Activated naive CD4-positive, alpha-beta T cell treated with anti-CD3 and anti-CD28 coated beads, Interleukin-2, amount 50 U/mL, for 72 hours (primary cell): ENCODE measurements around the gene HIF3A. TPM values are rescaled to one million over a fixed set of nuclear protein-coding genes. Genes with fewer than 3 reads are reported as not detected.

Source experiments
- ATAC-seq, 2 donors: fragments of 150-1000 bp; cut with Tn5 transposase; 2 replicates each; pipeline ENCODE4 v1.10.0; 2021; ENCODE audit warnings: mild to moderate bottlenecking in 2 of 2, moderate library complexity in 2 of 2
- DNase-seq, 2 donors: peaks; one replicate each; pipeline ENCODE4 v3.0.0; 2021 to 2022; ENCODE audit warnings: low spot score in 2 of 2
- H3K27ac Mint-ChIP-seq, 2 donors: one replicate each; pipeline ENCODE4 v1.8.0; 2022; ENCODE audit warnings: mild to moderate bottlenecking in 2 of 2, mixed read lengths in 2 of 2
- H3K36me3 Mint-ChIP-seq, 2 donors: one replicate each; pipeline ENCODE4 v1.8.0; 2022; ENCODE audit warnings: mixed read lengths in 2 of 2
- H3K9me3 Mint-ChIP-seq, 2 donors: one replicate each; pipeline ENCODE4 v1.8.0; 2022; ENCODE audit warnings: mixed read lengths in 2 of 2
- total RNA-seq, 2 donors: library from RNA; stranded (reverse); gene quantifications; one replicate each; pipeline ENCODE4 v1.2.3, GENCODE V29; 2022

HIF3A gene
- total RNA-seq, 2 donors from 2014 or later, result not detected

DNA sequence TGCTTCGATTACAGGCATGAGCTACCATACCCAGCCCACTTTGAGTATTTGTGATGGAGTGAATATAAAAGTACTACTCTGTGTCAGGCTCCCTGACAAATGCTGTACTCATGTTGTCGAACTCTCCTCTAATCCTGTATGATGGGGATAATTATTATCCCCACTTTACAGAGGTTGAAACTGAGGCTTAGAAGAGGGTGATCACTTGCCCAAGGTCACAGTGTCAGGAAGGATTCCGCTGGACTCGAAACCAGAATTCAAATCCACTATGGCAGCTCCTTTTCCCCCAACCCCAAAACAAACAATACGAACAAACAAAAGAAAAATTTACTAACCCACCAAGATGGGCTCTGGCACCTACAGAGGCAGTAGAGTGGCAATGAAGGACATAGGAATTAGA is 48.3 kb downstream of the HIF3A start:
- no peak for ATAC-seq
- DNase-seq, result no peak
- H3K9me3 Mint-ChIP-seq, result peaks cover 0 to 6% of the 10 kb centered on the region in 2 donors
- peak overlapping the region in 1 of 2 donors; percentile 91 for H3K27ac Mint-ChIP-seq
- peaks cover 8 to 19% of the 10 kb centered on the region in 2 donors for H3K36me3 Mint-ChIP-seq

DNA sequence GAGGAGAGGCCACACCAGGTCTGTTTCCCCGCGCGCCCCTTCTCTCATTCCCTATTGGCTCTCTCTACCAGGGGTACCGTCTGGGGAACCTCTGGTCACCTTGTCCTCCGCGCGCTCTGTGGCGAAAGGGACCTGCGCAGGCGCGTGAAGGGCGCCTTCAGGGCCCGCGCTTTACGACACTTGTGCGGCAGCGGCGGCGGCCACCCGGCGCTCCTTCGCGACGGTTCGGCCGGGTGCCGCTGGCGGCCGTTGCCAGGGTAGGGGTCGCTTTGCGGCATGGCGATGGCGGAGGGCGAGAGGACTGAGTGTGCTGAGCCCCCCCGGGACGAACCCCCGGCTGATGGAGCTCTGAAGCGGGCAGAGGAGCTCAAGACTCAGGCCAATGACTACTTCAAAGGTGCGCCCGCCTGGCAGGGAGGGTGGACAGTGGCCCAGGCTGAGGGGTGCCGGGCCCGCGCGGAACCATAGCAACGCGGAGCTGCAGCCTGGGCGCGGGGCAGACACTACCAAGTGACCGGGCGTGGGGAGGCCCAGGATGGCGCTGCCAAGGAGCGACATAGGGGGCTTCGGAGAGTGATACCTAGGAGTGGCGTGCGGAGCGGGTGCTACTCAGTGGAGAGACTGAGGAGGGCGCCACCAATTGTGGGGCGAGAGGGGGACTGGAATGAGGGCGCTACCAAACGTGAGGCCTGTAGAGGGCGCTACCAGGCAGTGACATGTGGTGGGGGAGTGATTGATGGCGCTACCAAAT is 50.2 kb downstream of the HIF3A start, which contains the start of gene PPP5C:
Gene PPP5C, plus strand, starts transcription at position 267 of the 751 bp plus-strand sequence. Its CDS starts 10 bp downstream, at position 277.
- DNase-seq (peak; percentile 90 to 92), ATAC-seq (peak; percentile 75 to 80)
- H3K9me3 Mint-ChIP-seq, result peaks cover 0 to 6% of the 10 kb centered on the region in 2 donors
- H3K27ac Mint-ChIP-seq, result peak within 1 kb of the TSS; percentile 91 to 96
- H3K36me3 Mint-ChIP-seq, result peaks cover 8 to 19% of the 10 kb centered on the region in 2 donors

DNA sequence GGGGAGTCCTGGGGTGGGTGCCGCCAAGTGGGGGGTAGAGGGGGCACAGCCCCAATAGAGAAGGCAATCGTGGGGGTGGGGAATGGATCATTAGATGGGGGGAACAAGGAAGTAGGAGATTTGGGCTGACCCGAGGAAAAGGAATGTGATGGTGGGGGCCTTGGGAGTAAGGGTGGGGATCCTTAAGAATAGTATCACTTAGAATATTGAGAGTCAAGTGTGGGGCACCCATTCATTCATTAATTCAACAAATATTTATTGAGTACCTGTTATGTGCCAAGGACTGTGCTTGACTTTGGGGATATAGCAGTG is 50.7 kb downstream of the HIF3A start:
- peak overlapping the region; percentile 91 to 96 for H3K27ac Mint-ChIP-seq
- peaks cover 8 to 19% of the 10 kb centered on the region in 2 donors for H3K36me3 Mint-ChIP-seq
- no peak for ATAC-seq
- no peak for DNase-seq
- H3K9me3 Mint-ChIP-seq, result peaks cover 0 to 6% of the 10 kb centered on the region in 2 donors

DNA sequence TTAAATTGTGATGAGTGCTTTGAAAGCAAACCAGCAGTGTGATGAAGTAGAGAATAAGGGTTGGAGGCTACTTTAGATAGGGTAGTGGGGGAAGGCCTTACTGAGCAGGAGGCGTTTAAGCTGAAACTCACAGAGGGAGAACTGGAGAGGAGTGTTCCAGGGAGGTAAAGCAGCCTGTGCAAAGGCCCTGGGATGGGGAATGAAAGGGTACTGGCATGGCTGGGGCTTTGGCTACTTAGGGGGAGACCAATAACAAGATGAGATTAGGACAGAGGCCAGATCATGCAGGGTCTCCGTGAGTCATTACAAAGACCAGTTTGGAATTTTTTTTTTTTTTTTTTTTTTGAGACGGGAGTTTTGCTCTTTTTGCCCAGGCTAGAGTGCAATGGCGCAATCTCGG is 51.1 kb downstream of the HIF3A start:
- Mint-ChIP-seq H3K27ac (peak overlapping the region; percentile 91 to 96), H3K36me3 (peaks cover 8 to 19% of the 10 kb centered on the region in 2 donors), H3K9me3 (peaks cover 0 to 6% of the 10 kb centered on the region in 2 donors)
- DNase-seq, result no peak
- no peak for ATAC-seq

DNA sequence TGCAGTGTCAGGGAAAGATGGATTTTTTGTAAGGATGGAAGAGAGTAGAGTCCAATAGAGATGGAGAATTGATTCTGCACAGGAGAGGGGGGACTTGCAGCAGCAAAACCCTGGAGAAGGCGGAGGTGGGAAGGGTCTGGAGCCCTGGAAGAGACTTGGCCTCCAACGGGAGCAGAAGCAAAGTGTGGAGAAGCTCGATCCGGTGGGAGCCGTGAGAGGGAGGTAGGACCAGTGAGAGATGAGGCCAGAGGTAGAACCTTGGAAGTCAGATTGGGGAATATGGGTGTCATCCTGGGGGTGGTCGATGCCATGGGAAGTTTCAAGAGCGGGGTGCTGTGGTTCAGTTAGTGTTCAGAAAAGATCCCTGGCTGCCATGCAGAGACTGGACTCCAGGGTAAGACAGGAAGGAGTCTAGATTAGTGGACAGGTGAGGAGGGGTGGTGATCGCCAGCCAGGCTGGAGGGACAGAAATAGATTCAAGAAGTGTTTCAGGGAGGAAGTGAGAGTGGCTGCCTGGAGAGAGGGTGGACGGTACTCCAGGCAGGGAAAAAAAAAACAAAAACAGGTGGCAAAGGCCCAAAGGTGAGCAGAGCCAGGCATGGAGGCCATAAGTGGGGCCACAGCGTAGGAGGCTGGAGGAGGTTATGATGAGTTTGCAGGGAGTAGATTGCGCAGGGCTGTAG is 52.6 kb downstream of the HIF3A start:
- Mint-ChIP-seq H3K36me3 (peaks cover 13 to 19% of the 10 kb centered on the region in 2 donors), H3K9me3 (peaks cover 0 to 6% of the 10 kb centered on the region in 2 donors), H3K27ac (peak overlapping the region; percentile 95 to 96)
- DNase-seq (no peak), ATAC-seq (no peak)

DNA sequence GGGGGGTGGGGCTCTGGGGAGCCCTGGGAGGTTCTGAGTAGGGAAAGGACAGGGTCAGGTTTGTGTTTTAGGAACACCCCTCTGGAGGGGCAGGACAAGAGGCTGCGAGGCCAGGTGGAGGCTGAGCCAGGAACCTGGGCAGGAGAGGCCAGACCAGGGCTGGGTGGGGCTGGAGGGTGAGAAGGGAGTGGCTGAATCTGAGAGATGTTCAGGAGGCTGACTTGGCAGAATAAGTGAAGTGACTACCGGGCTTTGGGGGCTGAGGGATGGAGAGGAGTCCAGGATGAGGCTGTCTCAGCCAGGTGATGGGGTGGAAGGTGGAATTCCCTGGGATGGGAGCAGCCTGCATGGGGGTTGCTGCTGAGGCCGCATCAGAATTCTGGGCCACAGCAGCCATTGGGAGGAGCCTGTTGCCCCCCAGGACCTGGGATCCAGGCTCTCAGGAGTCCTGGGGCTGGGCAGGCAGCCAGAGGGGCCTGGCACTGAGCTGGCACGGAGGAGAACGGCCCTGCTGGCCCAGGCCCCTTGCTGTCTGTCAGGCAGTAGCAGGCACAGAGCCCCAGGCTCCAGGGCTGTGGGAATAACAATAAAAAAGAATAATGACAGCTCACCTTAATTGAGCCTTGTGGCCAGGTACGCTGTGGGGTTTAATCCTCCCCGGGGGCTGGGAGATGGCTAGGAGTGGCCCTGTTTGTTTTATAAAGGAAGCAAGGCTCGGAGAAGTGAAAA is 53.4 kb downstream of the HIF3A start:
- Mint-ChIP-seq H3K36me3 (peaks cover 14 to 22% of the 10 kb centered on the region in 2 donors), H3K27ac (peak overlapping the region; percentile 95 to 96), H3K9me3 (peaks cover 0 to 6% of the 10 kb centered on the region in 2 donors)
- DNase-seq, result no peak
- no peak for ATAC-seq

DNA sequence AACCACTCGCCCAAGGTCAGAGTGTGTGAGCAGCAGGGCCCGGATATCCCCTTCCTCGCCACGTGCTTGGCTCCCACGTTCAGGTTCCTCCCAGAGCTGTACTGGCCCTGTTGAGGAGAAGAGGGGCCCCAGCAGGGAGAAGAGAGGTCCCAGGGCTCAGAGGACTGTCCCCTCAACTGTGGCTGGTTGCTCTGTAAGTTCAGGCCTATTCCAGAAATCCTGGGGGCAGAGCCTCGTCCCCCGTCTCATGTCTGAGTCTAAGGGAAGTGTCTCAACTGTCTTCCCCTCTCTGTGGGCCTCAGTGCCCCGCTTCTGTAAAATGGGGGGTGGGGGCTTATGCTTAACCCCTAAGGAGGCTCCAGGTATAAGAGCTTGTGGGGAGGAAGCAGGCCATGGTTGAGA is 53.9 kb downstream of the HIF3A start:
- Mint-ChIP-seq H3K27ac (peak overlapping the region; percentile 95 to 96), H3K36me3 (peaks cover 14 to 27% of the 10 kb centered on the region in 2 donors), H3K9me3 (peaks cover 0 to 6% of the 10 kb centered on the region in 2 donors)
- ATAC-seq, result peak in 1 of 2 donors; percentile 15
- peak in 1 of 2 donors; percentile 31 for DNase-seq

DNA sequence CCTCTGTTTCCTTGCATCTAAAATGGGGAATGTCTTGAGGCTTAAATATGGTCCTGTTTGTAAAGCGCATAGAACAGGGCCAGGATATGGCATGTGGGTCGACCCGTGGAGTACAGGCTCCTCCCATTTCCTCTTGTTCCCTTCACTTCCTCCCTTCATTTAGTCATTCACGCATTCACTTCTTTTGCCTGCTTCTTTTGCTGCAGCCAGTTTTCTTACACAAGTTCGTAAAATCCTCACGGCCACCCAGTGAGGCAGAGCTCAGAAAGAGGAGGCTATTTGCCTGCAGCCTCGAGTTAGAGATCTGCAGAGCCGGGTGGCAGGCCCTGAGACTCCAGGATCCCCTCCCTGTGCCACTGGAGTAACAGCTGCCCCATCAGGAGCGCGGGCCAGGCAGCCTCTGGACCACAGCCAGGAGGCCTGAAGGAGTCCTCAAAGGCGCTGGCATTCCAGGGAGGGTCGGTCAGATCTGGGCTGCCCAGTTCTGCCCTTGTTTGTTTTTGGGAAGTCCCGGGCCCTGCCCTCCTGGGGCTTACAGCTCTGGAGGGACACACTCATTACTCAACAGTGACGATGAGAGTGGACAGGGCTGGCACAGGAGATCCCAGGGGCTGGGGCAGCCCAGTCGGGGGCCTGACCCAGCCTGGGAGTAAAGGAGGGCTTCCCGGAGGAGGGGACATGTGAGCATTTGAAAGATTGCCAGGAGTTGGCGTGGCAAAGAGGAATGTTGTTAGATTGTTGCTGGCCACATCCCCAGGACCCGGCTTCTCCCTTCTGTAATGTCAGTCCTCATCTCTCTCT is 54.6 kb downstream of the HIF3A start:
- Mint-ChIP-seq H3K9me3 (peaks cover 0 to 6% of the 10 kb centered on the region in 2 donors), H3K36me3 (peaks cover 14 to 29% of the 10 kb centered on the region in 2 donors), H3K27ac (peak overlapping the region; percentile 94 to 96)
- ATAC-seq (peak in 1 of 2 donors; percentile 15), DNase-seq (no peak)

DNA sequence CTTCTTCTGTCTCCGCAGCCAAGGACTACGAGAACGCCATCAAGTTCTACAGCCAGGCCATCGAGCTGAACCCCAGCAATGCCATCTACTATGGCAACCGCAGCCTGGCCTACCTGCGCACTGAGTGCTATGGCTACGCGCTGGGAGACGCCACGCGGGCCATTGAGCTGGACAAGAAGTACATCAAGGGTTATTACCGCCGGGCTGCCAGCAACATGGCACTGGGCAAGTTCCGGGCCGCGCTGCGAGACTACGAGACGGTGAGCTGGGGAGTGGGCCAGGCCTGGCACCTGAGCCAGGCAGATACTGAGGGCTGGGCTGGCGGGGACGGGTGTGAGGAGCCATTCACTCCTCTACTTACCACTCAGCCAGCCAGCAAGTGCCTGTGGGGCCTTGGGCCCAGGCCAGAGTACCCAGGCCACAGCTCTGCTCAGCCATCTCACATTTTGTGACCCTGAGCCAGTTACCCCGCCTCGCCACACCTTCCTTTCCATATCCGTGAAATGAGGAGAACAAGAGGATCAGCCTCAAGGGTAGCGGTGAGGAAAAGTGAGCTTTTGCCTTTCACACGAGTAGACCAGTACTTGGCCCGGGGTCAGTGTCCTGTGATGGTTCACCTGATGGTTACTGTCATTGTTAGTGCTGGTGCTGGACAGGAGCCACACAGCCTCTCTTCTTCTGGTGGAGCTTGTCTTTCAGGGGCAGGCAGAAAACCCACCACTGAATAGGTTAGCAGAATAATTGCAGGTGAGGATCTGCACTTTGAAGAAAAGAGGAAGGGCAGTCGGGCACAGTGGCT is 57.1 kb downstream of the HIF3A start:
- Mint-ChIP-seq H3K27ac (peak overlapping the region in 1 of 2 donors; percentile 75), H3K9me3 (no peaks in the 10 kb centered on the region), H3K36me3 (peaks cover 6 to 20% of the 10 kb centered on the region in 2 donors)
- DNase-seq (no peak), ATAC-seq (no peak)

DNA sequence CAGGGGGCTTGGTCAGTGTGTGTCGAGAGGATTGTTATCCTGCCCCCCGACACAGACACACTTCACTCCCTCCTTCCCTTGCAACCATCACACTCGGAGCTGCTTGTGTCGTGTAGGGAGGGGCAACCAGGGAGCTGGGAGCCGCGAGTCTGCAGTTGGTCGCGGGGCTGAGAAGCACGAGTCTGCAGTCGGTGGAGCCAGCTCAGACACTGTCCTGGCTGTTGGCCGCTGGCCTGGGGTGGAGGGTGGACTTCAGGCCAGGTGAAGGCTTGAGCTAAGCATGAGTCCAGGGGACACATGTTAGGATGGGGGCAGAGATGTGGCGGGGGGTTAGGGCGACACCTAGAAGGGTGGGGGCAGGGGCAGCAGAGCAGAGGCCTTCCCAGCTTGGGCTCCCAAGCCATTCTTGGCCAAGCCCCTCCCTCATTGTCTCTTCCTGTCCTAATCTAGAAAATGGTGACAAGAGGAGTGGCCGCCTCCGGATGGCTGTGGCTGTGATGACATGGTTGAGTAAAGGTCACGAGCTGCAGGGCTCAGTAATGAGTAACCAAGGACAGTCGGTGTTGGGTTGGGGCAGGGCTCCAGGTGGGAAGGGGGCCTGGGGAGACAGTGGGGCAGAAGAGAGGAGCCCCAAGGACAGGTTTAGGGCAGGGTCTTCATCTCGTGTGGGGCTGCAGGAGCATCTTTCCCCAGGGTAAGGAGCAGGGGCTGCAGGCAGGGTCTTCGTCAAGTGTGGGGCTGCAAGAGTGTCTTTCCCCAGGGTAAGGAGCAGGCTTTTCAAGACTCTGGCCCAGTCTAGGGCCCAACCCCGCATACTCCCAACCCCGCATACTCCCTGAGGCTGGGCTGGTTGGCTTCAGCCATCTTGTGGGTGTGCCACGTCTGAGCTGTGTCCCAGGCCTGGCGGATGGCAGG is 58.6 kb downstream of the HIF3A start:
- Mint-ChIP-seq H3K9me3 (no peaks in the 10 kb centered on the region), H3K36me3 (peaks cover 6 to 14% of the 10 kb centered on the region in 2 donors), H3K27ac (peak overlapping the region; percentile 45 to 75)
- ATAC-seq, result peak; percentile 52 to 84
- DNase-seq, result no peak

DNA sequence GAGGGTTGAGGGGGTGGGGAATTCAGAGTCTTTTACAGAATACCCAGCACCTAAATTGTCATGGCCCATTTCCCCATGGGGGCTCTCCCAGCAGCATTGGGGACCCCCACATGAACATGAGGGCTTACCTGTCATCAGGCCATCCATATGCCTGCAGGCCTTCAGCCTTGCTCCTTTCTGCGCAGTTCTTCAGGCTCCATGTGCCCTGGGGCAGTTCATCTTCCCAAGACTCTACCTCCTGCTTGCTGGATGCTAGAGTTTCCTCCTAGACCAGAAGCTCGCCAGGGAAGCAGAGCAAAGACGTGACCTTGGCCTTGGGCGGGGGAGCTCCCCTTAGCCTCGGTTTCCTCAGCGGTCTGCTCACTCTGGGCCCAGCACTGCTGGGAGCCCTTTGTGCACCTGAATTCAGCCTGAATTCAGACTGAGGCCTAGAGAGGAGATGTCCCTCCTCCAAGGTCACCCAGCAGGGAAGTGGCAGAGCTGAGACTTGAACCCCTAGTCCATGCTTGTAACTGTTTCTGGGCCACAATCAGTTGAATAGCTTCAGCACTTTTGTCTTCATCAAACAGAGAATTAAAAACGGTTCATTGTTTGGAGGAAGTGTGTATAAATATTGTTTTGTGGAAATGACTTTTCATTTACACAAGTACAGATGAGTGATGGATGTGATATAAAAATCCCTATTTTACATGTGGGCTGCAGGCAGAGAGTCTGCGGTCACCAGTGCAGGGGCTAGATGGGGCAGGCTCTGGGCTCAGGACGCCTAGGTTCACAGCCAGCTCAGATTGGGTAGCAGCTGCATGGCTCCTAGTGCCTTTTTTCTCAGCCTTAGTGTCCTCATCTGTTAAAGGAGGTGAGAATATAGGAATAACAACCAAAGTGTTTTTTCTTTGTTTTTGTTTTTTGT is 59.6 kb downstream of the HIF3A start:
- peak in 1 of 2 donors; percentile 16 for DNase-seq
- ATAC-seq, result no peak
- Mint-ChIP-seq H3K36me3 (peaks cover 6 to 14% of the 10 kb centered on the region in 2 donors), H3K9me3 (no peaks in the 10 kb centered on the region), H3K27ac (peak overlapping the region in 1 of 2 donors; percentile 75)

DNA sequence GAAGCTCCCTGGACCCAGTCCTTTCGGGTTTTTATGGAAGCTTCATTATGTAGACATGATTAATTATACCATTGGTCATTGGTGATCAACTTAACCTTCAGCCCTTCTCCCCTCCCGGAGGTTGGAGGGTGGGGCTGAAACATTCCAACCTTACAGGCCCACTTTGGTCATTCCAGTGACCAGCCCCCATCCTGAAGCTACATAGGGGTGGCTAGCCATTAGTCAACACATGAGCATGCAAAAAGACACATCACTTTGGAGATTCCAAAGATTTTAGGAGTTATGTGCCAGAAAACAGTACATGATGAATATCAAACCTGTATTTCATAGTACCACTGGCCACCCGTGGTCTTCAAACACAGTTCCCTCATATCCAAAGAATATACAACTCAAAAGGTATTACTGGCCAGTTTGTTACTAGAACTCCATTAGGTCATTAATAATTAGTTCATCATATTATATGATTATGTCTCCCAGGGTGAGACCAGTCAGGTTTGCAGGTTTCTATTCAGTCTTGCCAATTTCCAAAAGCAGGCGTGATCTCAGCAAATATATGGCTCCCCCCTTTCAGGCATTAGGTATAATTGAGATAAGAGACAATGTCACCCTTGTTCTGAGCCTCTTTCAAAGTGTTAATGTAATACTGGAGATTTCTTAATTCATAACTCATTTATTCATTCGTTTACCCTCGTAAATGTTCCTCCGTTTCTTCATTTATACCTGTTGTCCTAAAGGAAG is 61.2 kb downstream of the HIF3A start:
- peak in 1 of 2 donors; percentile 1 for DNase-seq
- Mint-ChIP-seq H3K36me3 (peaks cover 6 to 14% of the 10 kb centered on the region in 2 donors), H3K9me3 (no peaks in the 10 kb centered on the region), H3K27ac (no peak overlapping the region)
- ATAC-seq, result no peak

DNA sequence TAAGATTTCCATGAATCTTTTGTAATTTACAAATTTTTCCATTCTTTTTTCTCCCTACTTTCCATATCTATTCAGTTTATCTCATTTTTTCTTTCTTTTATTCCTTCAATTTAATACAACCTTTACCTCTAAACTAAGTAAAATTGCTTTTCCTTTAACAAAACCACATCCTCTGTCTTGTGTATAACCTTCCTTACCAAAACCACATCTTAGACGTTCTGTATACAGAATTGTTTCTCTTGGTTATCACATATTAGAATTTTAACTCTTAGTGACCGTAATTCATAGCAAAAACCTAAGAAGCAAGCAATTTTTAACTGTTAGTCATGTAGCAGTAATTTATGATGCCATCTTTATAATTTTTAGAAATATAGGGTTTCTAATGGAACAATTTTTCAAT is 65.1 kb downstream of the HIF3A start:
- no peak overlapping the region for H3K27ac Mint-ChIP-seq
- H3K9me3 Mint-ChIP-seq, result no peaks in the 10 kb centered on the region
- no peak for DNase-seq
- H3K36me3 Mint-ChIP-seq, result peaks cover 5 to 12% of the 10 kb centered on the region in 2 donors
- ATAC-seq, result no peak
